ENCODE results near the gene KCNN4. TPM values are rescaled to one million over a fixed set of nuclear protein-coding genes. Genes with fewer than 3 reads are reported as not detected.

Gene KCNN4
- total RNA-seq, 1 donor from 2014 or later: 0.41 TPM

DNA sequence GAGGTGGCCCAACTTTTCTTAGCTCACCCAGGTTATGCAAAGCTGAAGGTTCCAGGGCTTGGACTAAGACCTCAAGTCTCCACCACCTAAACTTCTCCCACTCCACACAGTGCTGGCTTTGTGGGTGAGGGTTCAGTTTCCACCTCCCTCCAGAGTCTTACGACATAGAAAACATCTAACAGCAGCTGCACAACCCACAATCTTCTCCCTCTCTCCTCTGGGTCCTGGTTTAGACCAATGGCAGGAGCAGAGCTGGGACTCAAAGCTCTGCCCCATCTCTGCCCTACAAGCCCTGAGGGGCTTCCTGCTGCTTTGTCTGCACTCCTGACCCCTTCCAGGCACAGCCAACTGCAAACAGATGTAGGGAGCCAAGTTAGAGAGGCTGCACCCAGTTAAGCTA, 48.9 kb downstream of the KCNN4 start:
- DNase-seq (ENCODE audit: missing footprints): no peak
- no peak for ATAC-seq
- intact Hi-C loops (cut with DNase I): no loop called here

DNA sequence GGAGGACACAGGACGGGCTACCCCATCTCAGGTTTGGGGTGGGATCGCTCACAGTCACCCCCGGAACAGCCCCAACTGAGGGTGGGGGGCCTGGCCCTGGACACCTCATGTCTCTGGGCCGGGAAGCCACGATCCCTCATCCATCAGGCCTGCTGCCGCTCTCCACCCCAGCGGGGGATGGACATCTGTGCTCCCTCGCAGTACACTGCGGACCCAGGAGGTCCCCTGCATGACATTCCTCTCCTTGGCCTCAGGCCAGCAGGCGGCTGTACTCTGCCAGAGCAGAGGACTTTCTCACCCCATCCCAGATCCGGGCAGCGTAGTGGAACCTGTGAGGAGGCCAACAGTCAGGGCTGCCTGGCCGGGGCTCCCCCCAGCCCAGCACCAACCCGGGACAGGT, 49.4 kb downstream of the KCNN4 start:
- intact Hi-C loops (cut with DNase I): no loop called here
- no peak for ATAC-seq
- DNase-seq (ENCODE audit: missing footprints): no peak

DNA sequence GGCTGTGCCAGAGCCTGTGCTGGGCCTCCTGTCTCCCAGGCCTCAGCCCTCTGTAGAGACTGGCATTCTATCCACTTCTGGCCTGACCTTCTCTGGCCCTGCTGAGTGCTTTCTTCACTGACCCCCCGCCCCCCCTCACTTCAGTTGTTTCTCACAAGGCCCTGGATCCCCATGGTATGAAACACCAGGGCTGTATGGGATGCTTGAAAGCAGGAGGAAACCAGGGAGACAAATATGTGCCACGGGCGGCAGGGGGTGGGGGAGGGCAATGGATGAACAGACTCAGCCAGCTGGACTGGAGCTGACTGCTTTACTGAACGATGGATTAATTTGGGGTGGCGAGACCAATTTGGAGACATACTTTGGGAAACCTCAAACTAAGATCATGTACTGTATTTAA, 50.9 kb downstream of the KCNN4 start:
- no peak for DNase-seq (ENCODE audit: missing footprints)
- intact Hi-C loops (cut with DNase I): no loop called here

DNA sequence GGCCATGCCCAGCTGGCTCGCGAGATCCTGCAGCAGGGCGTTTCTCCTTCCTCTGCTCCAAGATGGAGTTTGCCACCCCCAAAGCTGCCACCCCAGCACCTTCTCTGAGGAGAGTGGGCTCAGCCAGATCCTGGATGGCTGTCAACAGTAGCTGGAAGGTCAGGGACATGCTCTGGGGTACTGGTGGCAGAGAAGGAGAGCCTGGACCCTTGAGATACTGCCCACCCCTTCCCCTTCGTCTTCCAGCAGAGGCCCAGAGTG, 53.2 kb downstream of the KCNN4 start:
- DNase-seq (ENCODE audit: missing footprints) (no peak), ATAC-seq (no peak)
- intact Hi-C loops (cut with DNase I): no loop called here

More for the DNA sequence above, 50.9 kb downstream of the KCNN4 start:
- ATAC-seq: no peak

DNA sequence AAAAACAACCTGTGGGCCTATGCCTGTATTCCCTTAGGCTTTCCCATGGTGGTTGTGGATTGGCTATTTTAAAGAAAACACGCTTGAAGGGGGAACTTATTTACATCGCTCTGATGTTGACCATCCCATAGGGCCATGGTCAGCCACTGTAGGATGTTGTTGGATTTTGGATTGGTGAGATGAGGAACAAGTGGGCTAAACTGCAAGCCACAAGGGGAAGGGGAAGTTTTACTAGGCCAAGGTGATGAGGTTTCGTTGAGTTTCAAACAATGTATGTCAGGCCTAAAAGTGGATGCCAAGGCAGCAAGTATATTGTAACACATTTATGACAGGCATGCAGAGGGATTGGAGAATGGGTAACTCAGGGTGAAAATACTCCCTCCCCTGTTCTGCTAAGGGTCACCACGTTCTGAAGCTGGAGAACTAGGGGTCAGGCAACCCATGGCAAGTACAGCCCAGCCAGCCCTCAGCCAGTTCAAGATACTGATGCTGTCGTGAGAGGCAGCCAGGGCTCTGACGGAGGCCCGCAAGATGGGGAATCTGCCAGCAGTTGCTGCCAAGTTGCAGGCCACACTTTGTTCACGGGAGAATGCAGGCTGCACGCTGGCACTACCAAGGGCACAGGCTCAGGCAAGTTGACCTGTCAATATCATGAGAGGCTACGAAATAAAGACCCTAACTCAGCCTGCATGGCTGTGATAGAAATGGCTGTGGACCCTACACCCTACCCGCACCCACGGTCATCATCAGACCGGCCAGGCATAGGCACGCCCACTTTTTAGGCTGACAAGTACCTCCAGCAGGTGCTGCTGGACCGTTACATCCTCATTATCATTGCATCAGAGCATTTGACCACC, 53.8 kb downstream of the KCNN4 start:
- intact Hi-C loops (cut with DNase I): no loop called here
- DNase-seq (ENCODE audit: missing footprints): no peak
- peak; percentile 65 for ATAC-seq

DNA sequence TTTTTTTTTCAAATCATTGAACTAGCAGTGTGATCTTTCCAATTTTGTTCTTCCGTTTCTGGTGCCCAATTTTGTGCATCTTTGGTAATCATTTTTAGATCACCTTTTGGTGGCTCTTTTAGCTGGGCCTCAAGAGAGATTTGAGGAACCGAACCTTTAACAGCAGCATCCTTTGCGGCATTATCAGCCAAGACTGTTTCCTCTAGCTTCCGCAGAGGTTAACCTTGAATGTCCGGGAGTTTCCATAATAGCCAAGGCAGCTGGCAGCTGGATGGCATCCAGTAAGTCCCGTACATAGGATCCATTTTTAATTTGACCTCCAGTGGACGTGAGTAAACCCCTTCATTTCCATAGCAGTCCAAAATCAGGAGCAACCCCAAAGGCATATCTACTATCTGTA, 55.3 kb downstream of the KCNN4 start:
- ATAC-seq: no peak
- DNase-seq (ENCODE audit: missing footprints): no peak
- intact Hi-C loops (cut with DNase I): no loop called here

DNA sequence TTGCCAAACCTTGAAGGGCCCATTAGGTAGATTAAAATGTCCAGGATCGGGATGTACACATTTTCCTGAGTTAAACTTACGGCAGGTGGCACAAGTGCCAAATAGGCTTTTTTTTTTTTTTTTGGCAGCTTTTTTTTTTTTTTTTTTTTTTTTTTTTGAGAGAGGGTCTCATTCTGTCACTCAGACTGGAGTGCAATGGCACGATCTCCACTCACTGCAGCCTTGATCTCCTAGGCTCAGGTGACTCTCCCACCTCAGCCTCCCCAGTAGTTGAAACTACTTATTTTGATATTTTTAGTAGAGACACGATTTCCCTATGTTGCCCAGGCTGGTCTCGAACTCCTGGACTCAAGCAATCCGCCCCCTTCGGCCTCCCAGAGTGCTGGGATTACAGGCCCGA, 55.9 kb downstream of the KCNN4 start:
- intact Hi-C loops (cut with DNase I): no loop called here
- ATAC-seq (no peak), DNase-seq (ENCODE audit: missing footprints) (no peak)

DNA sequence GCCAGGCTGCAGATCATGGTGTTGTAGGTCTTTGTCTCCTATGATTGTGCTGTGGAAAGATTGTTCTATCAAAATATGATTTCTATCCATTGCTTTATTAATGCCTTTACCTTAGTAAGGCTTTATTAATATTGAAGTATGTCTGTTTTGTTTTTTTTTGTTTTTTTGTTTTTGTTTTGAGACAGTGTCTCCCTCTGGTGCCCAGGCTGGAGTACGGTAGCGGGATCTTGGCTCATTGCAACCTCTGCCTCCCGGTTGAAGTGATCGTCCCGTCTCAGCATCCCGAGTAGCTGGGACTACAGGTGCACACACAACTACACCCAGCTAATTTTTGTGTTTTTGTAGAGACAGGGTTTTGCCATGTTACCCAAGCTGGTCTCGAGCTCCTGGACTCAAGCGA, 57.2 kb downstream of the KCNN4 start:
- ATAC-seq (no peak), DNase-seq (ENCODE audit: missing footprints) (no peak)
- intact Hi-C loops (cut with DNase I): no loop called here

DNA sequence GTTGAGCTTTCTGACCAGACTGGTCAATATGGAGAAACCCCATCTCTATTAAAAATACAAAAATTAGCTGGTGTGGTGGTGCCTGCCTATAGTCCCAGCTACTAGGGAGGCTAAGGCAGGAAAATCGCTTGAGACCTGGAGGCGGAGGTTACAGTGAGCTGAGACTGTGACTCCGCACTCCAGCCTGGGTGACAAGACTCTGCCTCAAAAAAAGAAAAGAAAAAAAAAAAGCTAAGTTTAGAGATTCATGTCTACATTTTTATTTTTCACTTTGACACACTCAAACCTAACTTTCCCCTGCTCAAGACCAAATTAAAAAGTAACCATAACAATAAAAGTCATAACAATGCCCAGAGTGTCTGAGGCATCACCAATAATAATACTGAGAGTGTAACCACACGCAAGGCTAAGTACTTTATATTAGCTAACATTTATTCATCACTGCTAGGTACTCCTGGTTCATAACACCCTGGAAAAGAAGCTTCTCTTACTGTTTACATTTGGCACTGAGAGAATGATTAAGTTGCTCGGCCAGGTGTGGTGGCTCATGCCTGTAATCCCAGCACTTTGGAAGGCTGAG, 59.2 kb downstream of the KCNN4 start:
- ATAC-seq: no peak
- DNase-seq (ENCODE audit: missing footprints): no peak
- intact Hi-C loops (cut with DNase I): no loop called here

DNA sequence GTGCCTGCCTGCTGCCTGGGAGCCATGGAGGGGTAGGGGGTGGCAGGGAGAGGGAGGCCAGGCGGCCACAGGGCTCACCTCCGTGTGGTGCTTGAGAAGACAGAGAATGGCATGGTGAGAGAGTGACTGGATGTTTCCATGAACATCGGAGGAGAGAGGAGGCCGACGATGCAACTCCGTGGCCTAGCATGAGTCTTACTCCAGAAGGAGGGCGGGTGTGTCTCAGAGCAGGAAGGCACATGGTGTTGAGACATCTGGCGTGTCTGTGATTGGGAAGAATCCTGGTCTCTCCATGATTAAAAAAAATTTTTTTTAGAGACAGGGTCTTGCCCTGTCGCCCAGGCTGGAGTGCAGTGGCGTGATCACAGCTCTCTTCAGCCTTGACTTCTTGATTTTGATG, 59.8 kb downstream of the KCNN4 start:
- intact Hi-C loops (cut with DNase I): no loop called here
- ATAC-seq (no peak), DNase-seq (ENCODE audit: missing footprints) (no peak)

DNA sequence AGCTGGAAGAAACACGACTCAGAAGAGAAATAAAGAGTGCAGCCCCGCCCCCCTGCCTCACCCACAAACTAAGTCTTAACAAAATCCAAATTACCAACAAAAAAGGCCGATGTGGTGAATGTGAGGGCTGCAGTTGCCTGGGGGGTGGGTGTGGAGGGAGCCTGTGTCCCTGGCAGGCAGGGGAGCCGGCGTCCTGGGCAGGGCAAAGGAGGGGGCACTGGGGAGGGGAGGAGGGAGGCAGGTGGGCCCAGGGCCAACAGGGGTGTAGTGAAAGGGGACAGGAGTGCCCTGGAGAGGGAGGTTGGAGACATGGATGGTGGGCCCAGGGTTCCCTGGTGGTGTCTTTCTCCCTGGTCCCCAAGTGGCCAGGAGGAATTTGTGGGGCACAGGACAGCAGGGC, 60.9 kb downstream of the KCNN4 start:
- intact Hi-C loops (cut with DNase I): no loop called here
- DNase-seq (ENCODE audit: missing footprints) (no peak), ATAC-seq (no peak)

DNA sequence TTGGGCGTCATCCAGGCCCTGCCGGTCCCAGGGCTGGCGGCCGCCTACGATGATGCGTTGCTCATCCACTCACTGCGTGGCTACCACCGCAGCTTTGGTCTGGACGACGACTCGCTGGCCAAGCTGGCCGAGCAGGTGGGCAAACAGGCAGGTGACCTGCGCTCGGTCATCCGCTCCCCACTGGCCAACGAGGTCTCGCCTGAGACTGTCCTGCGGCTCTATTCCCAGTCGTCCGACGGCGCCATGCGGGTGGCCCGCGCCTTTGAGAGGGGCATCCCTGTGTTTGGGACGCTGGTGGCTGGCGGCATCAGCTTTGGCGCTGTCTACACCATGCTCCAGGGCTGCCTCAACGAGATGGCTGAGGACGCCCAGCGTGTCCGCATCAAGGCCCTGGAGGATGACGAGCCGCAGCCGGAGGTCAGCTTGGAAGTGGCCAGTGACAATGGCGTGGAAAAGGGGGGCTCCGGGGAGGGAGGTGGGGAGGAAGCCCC, 61.4 kb downstream of the KCNN4 start:
- ATAC-seq (no peak), DNase-seq (ENCODE audit: missing footprints) (no peak)
- intact Hi-C loops (cut with DNase I): no loop called here

DNA sequence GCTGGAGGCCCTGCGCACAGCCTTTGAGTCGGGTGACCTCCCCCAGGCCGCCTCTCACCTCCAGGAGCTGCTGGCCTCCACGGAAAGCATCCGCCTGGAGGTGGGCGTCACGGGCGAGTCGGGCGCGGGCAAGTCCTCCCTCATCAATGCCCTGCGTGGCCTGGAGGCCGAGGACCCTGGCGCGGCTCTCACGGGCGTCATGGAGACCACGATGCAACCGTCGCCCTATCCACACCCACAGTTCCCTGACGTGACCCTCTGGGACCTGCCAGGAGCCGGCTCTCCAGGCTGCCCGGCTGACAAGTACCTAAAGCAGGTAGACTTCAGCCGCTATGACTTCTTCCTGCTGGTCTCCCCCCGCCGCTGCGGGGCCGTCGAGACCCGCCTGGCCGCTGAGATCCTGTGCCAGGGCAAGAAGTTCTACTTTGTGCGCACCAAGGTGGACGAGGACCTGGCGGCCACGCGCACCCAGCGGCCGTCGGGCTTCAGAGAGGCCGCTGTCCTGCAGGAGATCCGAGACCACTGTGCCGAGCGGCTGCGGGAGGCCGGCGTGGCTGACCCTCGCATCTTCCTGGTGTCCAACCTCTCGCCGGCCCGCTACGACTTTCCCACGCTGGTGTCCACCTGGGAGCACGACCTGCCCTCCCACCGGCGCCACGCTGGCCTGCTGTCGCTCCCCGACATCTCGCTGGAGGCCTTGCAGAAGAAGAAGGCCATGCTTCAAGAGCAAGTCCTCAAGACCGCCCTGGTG, 62.0 kb downstream of the KCNN4 start:
- DNase-seq (ENCODE audit: missing footprints) (no peak), ATAC-seq (no peak)
- intact Hi-C loops (cut with DNase I): no loop called here

Other genes starting within 250 kb of the KCNN4 start
- 1.8 TPM for gene ZNF575, start 247.8 kb downstream of the KCNN4 start, total RNA-seq
- gene XRCC1, start 205.4 kb downstream of the KCNN4 start, total RNA-seq: 12.2 TPM
- 2.2 TPM for gene PINLYP, start 205.2 kb downstream of the KCNN4 start, total RNA-seq
- gene IRGQ, start 184.8 kb downstream of the KCNN4 start, total RNA-seq: 16.2 TPM
- 9.3 TPM for gene ZNF576, start 184.4 kb downstream of the KCNN4 start, total RNA-seq
- gene SRRM5, start 168.9 kb downstream of the KCNN4 start, total RNA-seq: 0.16 TPM
- 32.9 TPM for gene ZNF428, start 161.3 kb downstream of the KCNN4 start, total RNA-seq
- gene CADM4, start 141.1 kb downstream of the KCNN4 start, total RNA-seq: 9.7 TPM
- gene PLAUR, start 110.8 kb downstream of the KCNN4 start, total RNA-seq: 3.8 TPM
- not detected for gene IRGC, start 64.9 kb downstream of the KCNN4 start, total RNA-seq
- gene SMG9, start 26.0 kb downstream of the KCNN4 start, total RNA-seq: 15.7 TPM
- 0.92 TPM for gene LYPD5, start 21.5 kb upstream of the KCNN4 start, total RNA-seq
- 11.1 TPM for gene ZNF283, start 46.3 kb upstream of the KCNN4 start, total RNA-seq
- 7.6 TPM for gene ZNF404, start 103.0 kb upstream of the KCNN4 start, total RNA-seq
- 7.8 TPM for gene ZNF45, start 154.3 kb upstream of the KCNN4 start, total RNA-seq
- 3.9 TPM for gene ZNF221, start 170.3 kb upstream of the KCNN4 start, total RNA-seq
- gene ZNF155, start 203.2 kb upstream of the KCNN4 start, total RNA-seq: 7.6 TPM
- 2.1 TPM for gene ZNF230, start 222.0 kb upstream of the KCNN4 start, total RNA-seq
- 2.6 TPM for gene ZNF222, start 244.4 kb upstream of the KCNN4 start, total RNA-seq